Stomach (tissue), 9 donors: Measurements from ENCODE around the gene ANKRD28. TPM values are rescaled to one million over a fixed set of nuclear protein-coding genes. Genes with fewer than 3 reads are reported as not detected.
A peak's percentile ranks its signal among the peaks of the same experiment; 100 is the strongest.

Source experiments
- DNase-seq, 2 donors: peaks; one replicate each; pipeline versions ENCODE4 v3.0.0 to v3.0.0-alpha.2; 2013 to 2019
- H3K27ac ChIP-seq, 5 donors: fragments of 200-600 bp in 4 of 5; sonication (generic) in 4 of 5; one replicate each; pipeline ENCODE4 v1.5.1; 2013 to 2019; ENCODE audit warnings: mild to moderate bottlenecking in 1 of 5, moderate library complexity in 1 of 5
- H3K27me3 ChIP-seq, 3 donors: fragments of 200-600 bp; sonication (generic); one replicate each; pipeline ENCODE4 v1.5.1; 2017 to 2019; ENCODE audit warnings: mixed run types in 1 of 3
- H3K36me3 ChIP-seq, 4 donors: fragments of 200-600 bp; sonication (generic); 1 replicate in 3 of 4; 2 replicates in 1 of 4; pipeline ENCODE4 v1.5.1; 2016 to 2019
- H3K4me1 ChIP-seq, 4 donors: fragments of 200-600 bp; sonication (generic); one replicate each; pipeline ENCODE4 v1.5.1; 2016 to 2019
- H3K4me3 ChIP-seq, 4 donors: fragments of 200-600 bp; sonication (generic) in 3 of 4; one replicate each; pipeline ENCODE4 v1.5.1; 2016 to 2019; ENCODE audit warnings: mild to moderate bottlenecking in 1 of 4
- H3K9me3 ChIP-seq, 4 donors: fragments of 200-600 bp; sonication (generic); one replicate each; pipeline ENCODE4 v1.5.1; 2016 to 2019
- CTCF ChIP-seq, 7 experiments: fragments of 450-650 bp in 4 of 7; fragments of 200-600 bp in 3 of 7; sonication (generic) in 3 of 7; IDR thresholded peaks; one replicate each; pipeline ENCODE4 v1.5.1; 2016 to 2019; ENCODE audit warnings: antibody characterized with exemption in 7 of 7, control low read depth in 2 of 7, mild to moderate bottlenecking in 1 of 7
- EP300 ChIP-seq: sonication (generic); formaldehyde crosslinking; IDR thresholded peaks from one replicate; pipeline ENCODE4 v1.6.1; 2017; ENCODE audit warnings: antibody characterized with exemption
- POLR2A ChIP-seq, 4 donors: fragments of 450-650 bp; IDR thresholded peaks; one replicate each; pipeline ENCODE4 v1.6.1; 2016; ENCODE audit warnings: antibody characterized with exemption in 4 of 4, control low read depth in 2 of 4, mild to moderate bottlenecking in 1 of 4, moderate library complexity in 1 of 4
- POLR2AphosphoS5 ChIP-seq, 3 donors: sonication (generic); formaldehyde crosslinking; IDR thresholded peaks; one replicate each; pipeline ENCODE4 v1.6.1; 2016; ENCODE audit warnings: antibody characterized with exemption in 3 of 3
- WGBS, 5 donors: extraction: QIAGEN DNeasy Blood & Tissue Kit in 3 of 5; methylation state at CpG; one replicate each; pipeline versions ENCODE4 v1.1.5 to v1.1.7; 2013 to 2018; 5-methylcytosine and 5-hydroxymethylcytosine counted together
- intact Hi-C: fragments of 100-400 bp; cut with DNase I; formaldehyde crosslinking; loops from one replicate; pipeline ENCODE4 v1.15.1; 2023; ENCODE audit warnings: low total_unique reads
- polyA plus RNA-seq, 3 donors: library from polyadenylated mRNA; stranded (reverse); fragments of 200-250 nt; gene quantifications; one replicate each; pipeline ENCODE4 v1.2.3, GENCODE V29; 2013
- total RNA-seq, 5 donors: library from RNA; depleted of rRNA; stranded (reverse); fragments of >200 nt; gene quantifications; one replicate each; pipeline versions ENCODE4 v1.1.0 to v1.2.3, GENCODE V29; 2014 to 2016
- donor health status: healthy with polysubstance abuse.
- donor health status: Bipolar disorder and iron deficiency.
- donor health status: healthy.

Gene ANKRD28
- total and polyA plus RNA-seq, 8 donors, result 6.8 to 102 (median 16.6) TPM

- 69 to 82% (median 76%) methylated on average over 2 of the region's 2 CpGs for WGBS, 5 donors
- intact Hi-C loops, result loop anchor here (5.0 kb wide), 1 partner anchor 182 kb away; no protein-coding TSS in a partner anchor
- no peak overlapping the region for H3K4me3 ChIP-seq
- no peaks in the 10 kb centered on the region for H3K36me3 ChIP-seq
- no peak for DNase-seq
- peaks cover 0 to 43% (median 18%) of the 10 kb centered on the region in 4 donors for H3K4me1 ChIP-seq
- no peaks in the 10 kb centered on the region for H3K27me3 ChIP-seq
- TF ChIP-seq CTCF (IDR thresholded peaks at IDR 0.05) (no peak), EP300 (no peak), POLR2AphosphoS5 (IDR thresholded peaks at IDR 0.05) (no peak), POLR2A (IDR thresholded peaks at IDR 0.05) (no peak)
- no peak overlapping the region for H3K27ac ChIP-seq
- H3K9me3 ChIP-seq, result no peaks in the 10 kb centered on the region
These were observed 11.5 kb upstream of the ANKRD28 start for GRCh38 chr3:15809313-15809712.

DNA sequence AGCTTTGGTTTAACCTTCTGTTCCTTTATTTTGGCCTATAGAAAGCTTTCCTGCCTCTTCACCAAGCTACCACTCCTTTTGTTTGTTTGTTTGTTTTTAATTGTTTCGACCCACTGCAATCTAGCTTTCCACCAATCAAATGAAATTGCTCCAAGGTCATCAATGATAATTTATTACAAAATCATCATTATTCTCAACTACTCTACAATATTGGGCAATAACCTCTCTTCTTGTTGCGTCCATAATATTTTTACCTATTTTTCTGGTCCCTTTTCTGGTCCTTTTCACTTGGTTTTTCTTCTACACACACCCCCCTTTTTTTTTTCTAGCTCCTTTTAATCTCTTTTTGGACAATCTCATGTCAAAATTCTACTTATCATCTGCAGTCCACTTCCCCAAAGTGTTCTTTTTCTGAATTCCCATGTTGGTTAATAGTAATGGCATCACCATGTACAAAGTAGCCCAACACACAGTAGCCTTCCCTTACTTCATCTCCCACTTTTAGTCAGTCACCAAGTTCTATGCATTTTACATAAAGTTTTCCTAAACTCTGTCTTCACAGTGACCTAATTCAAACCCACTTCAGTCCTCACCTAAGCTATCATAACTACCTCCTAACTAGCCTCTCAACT, 11.0 kb upstream of the ANKRD28 start:
- Histone ChIP-seq H3K4me1 (peaks cover 0 to 47% (median 18%) of the 10 kb centered on the region in 4 donors), H3K36me3 (no peaks in the 10 kb centered on the region), H3K27ac (no peak overlapping the region), H3K27me3 (no peaks in the 10 kb centered on the region), H3K4me3 (no peak overlapping the region), H3K9me3 (no peaks in the 10 kb centered on the region)
- TF ChIP-seq POLR2AphosphoS5 (IDR thresholded peaks at IDR 0.05), result no peak
- TF ChIP-seq EP300, result no peak
- no peak for TF ChIP-seq POLR2A (IDR thresholded peaks at IDR 0.05)
- 93 to 99% (median 96%) methylated on average over 2 of the region's 2 CpGs for WGBS, 5 donors
- intact Hi-C loops, result loop anchor here (5.0 kb wide), 1 partner anchor 181 kb away; no protein-coding TSS in a partner anchor
- no peak for DNase-seq

DNA sequence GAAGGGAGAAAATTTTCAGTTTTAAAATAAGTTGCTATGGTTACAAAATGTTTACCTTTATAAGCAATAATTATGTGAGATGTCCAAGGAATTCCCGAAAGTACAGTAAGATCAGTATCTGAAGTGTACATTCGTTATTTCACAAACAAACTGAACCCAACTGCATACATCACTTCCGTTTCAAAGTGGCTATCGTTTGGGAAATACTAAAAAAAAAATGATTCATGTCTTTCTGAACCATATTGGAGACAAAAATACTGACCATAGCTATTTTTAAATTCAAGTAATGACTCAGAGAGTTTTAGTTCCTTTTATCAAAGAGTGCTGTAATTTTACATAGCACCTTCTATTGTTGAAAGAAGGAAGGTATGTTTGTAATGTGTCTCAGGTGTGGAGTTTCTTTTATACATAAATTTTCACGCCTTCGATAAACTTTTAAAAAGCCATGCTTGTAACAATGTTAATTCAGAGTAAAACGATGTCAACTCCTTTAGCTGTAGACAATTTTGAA, 8.0 kb upstream of the ANKRD28 start:
- no peaks in the 10 kb centered on the region for H3K27me3 ChIP-seq
- no peak overlapping the region for H3K4me3 ChIP-seq
- H3K27ac ChIP-seq, result peak overlapping the region in 3 of 5 donors; percentile 14 to 60 (median 24)
- no peaks in the 10 kb centered on the region for H3K36me3 ChIP-seq
- WGBS, 5 donors, result 17 to 30% (median 28%) methylated on average over 7 of the region's 7 CpGs
- no peaks in the 10 kb centered on the region for H3K9me3 ChIP-seq
- TF ChIP-seq CTCF (IDR thresholded peaks at IDR 0.05) (no peak), POLR2A (IDR thresholded peaks at IDR 0.05) (no peak), POLR2AphosphoS5 (IDR thresholded peaks at IDR 0.05) (no peak), EP300 (no peak)
- DNase-seq, result peak in 1 of 2 donors; percentile 60
- intact Hi-C loops, result loop anchor here (5.0 kb wide), 1 partner anchor 179 kb away; no protein-coding TSS in a partner anchor
- peaks cover 0 to 58% (median 22%) of the 10 kb centered on the region in 4 donors for H3K4me1 ChIP-seq

GRCh38 chr3:15804553-15805095, 6.8 kb upstream of the ANKRD28 start:
- intact Hi-C loops, result loop anchor here (5.0 kb wide), 1 partner anchor 177 kb away; no protein-coding TSS in a partner anchor
- WGBS, 5 donors, result 33 to 58% (median 42%) methylated on average over 4 of the region's 4 CpGs
- H3K4me3 ChIP-seq, result no peak overlapping the region
- no peaks in the 10 kb centered on the region for H3K9me3 ChIP-seq
- peak overlapping the region in 2 of 5 donors; percentile 14 to 60 for H3K27ac ChIP-seq
- peaks cover 0 to 60% (median 27%) of the 10 kb centered on the region in 4 donors for H3K4me1 ChIP-seq
- H3K27me3 ChIP-seq, result no peaks in the 10 kb centered on the region
- TF ChIP-seq CTCF (IDR thresholded peaks at IDR 0.05), result no peak
- no peak for TF ChIP-seq POLR2AphosphoS5 (IDR thresholded peaks at IDR 0.05)
- no peak for TF ChIP-seq EP300
- TF ChIP-seq POLR2A (IDR thresholded peaks at IDR 0.05), result no peak
- no peaks in the 10 kb centered on the region for H3K36me3 ChIP-seq
- DNase-seq, result peak in 1 of 2 donors; percentile 24
